NOMO-1 treated with DMSO at 0.1 percent for 48 hours (cell line): ENCODE results near the gene KCNN1.
"Not testable (repeated sequence)": the region's sequence is repeated elsewhere in the genome, so short reads cannot be mapped to it uniquely, and the experiment has no call there.

Experiments
- DNase-seq: peaks from one replicate; lab custom pipeline; 2025; ENCODE audit not compliant: unreplicated experiment; lab: John Stamatoyannopoulos, UW

KCNN1 gene

GRCh38 chr19:18021121-18021755, 54.3 kb downstream of the KCNN1 start:
- no peak for DNase-seq

- DNase-seq = peak; percentile 44
Observed at GRCh38 chr19:18023622-18024251, 56.8 kb downstream of the KCNN1 start.

- DNase-seq = no peak
Observed at GRCh38 chr19:18027151-18027550, 60.2 kb downstream of the KCNN1 start.

DNA sequence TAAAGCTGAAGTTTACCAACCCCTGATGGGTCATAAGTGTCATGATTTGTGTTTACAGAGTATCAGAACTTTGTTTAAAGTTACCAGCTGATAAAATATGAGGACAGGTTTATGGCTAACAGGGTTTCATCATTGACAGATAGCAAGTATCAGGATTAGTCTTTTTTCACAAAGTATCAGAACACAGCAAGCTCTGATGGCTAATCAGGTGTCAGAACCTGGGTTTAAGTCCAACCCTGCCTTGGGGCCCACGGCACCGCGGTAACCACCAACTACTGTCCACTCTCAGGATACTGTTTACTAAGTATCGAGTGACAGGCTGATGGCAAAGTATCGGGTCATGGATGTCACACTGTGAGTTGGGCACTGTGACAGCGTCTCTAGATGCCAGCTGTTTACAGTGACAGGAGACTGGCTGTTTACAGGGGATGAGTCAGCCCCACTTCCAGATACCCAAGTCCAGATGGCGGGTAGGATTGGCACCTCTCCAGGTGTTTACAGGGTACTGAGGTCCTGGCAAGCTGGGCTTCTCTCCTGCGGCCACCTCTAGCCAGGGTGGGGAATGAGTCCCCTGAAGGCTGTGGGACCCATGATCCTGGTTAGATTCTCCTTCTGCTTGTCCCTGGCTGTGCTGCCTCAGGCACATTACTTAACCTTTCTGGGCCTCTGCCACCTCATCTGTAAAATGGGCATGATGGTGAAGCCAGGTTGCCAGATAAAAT, 62.9 kb downstream of the KCNN1 start:
- DNase-seq = no peak

- peak; percentile 20 for DNase-seq
Observed at GRCh38 chr19:18031401-18031800, 64.5 kb downstream of the KCNN1 start.

DNA sequence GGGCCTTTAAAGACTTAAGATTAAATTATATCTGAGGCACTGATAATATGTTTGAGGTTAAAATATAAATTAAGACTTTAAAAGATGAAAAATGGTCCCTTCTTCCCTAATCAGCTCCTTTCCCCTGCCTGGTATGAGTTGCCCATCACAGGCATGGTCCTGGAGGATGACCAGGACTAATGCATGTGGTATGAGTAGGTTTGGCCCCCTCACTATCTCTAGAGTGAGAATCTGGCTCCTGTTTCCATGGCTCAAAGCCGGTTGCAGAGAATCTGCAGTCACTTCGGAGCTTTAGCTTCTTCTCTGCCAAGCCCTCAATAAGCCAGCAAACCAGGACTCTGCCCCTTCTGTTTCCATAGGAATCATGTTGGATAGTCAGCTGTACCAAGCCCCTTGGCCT, 65.2 kb downstream of the KCNN1 start:
- not testable (repeated sequence) for DNase-seq

DNA sequence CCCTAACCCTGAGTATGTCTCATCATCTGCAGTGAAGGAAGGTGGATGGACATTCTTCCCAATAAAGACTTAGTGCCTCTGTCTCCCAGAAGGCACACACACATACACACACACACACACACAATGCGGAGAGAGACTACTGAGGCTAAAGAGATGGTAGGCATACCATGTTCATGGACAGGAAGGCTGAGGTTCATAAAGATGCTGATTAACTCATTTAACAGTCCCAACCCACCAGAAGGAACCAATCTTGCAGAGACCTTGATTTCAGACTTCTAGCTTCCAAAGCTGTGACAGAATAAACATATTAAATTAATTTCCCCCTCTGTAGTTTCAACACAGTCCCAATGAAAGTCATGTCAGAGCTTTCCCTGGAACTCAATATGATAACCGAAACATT, 74.1 kb downstream of the KCNN1 start:
- DNase-seq = no peak

DNA sequence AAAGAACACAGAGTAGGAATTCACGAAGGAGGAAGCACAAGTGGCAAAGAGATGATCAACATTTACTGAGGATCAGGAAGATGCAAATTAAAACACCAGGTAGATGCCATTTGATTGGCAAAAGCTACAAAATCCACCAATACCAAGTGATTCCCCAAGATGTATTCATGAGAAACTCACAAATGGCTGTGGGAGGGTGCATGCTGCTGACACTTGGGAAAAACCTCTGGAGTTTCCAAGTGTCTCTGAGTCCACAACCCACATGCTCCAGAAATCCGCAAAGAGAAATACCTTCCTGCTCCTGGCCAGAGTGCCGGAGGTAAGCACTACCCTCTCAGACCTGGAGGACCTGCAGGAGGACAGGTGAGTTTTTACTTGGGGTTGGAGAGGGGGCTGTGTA, 76.8 kb downstream of the KCNN1 start:
- DNase-seq = no peak

- peak; percentile 89 for DNase-seq
Observed at GRCh38 chr19:18044825-18045304, 78.0 kb downstream of the KCNN1 start.

- no peak for DNase-seq
Observed at GRCh38 chr19:18045307-18046050, 78.6 kb downstream of the KCNN1 start.

- no peak for DNase-seq
Observed at GRCh38 chr19:18046059-18046718, 79.3 kb downstream of the KCNN1 start.

GRCh38 chr19:18049385-18049784, 82.5 kb downstream of the KCNN1 start:
- no peak for DNase-seq
